HG02870 (cell line): ENCODE measurements around the gene MYO5B.
"Not testable (repeated sequence)": the region's sequence is repeated elsewhere in the genome, so short reads cannot be mapped to it uniquely, and the experiment has no call there.

Experiments used
- ATAC-seq: cut with Tn5 transposase; IDR thresholded peaks from one replicate; pipeline ENCODE4 v1.9.1; 2021; ENCODE audit warnings: mild to moderate bottlenecking, moderate library complexity; ENCODE audit not compliant: unreplicated experiment

Gene MYO5B

DNA sequence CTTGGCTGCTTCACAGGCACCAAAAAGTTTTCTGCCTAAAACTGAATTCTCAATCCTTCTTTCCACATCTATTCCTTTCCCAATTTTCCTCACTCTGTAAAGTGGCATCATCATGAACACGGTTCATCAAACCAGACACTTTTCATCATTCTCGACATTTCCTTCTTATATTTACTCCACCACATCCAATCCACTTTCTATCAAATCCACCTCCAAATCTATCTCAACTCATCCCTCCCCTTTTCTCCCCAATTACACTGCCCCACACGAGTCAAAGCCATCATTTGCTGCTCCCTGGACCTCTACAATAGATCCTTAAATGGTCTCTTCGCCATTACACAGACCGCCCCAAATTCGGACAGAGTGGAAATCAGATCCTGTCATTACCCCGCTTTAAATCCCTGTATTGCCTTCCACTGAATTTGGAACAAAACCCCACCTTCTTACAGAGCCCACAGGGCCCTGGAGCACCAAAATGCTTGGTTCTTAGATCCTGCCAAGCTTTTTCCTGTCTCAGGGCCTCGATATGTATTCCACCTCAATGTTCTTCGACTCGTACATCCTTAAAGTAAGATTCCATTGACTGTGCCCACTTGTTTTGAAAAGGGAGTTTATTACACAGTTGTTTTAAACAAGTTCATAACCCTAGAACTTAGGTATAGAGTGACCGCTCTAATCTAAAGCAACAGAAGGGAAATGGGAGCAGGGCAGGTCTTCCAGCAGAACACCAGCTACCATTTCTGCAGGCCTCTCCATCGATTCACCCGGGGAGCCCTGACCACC, 382.5 kb downstream of the MYO5B start:
- ATAC-seq, result no peak

DNA sequence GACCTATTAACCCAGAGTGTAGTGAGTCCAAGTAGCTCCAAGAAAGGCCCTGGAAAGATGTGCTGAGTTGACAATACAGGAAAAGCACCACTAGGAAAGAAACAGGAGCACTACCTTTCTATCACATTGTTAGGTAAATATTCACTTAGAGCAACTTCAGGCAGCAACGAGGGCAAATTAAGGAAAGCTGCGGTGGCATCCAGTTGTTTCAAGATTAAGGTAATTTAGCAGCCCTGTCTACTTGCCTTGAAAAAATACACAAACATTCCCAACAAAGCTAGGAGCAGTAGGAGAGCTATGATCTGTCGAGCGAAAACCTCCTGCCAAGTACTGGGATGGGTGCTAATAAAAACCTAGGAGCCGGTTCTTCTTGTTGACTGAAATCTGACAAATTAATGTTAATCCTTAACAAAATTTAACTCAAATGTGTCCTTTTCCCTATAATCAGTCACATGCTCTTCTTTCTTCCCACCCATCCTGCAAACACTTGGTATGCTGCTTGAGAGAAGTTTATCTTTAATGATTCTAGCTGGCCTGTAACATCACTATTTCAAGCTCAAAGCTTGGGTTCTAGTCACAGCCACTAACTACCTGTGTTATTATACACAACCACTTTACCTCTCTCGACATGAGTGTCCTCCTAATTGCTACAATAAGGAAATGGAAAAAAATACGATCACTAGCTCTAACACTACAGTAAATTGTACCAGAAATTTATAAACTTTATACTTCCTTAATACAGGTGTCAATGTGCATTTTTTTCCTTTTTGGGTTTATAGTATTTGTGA, 383.6 kb downstream of the MYO5B start:
- no peak for ATAC-seq

DNA sequence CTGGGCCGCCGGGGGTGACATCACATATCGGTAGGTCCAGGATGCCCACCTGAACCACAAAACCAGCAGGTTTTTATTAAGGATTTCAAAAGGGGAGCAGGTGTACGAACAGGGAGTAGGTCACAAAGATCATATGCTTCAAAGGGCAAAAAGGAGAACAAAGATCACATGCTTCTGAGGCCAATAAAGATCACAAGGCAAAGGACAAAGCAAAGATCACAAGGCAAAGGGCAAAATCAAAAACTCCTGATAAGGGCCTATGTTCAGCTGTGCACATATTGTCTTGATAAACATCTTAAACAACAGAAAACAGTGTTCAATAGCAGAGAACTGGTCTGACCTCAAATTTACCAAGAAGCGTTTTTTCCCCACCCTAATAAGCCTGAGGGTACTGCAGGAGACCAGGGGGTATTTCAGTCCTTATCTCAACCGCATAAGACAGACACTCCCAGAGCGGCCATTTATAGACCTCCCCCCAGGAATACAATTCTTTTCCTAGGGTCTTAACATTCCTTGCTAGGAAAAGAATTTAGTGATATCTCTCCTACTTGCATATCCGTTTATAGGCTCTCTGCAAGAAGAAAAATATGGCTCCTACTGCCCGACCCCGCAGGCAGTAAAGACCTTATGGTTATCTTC, 386.3 kb downstream of the MYO5B start:
- not testable (repeated sequence) for ATAC-seq

DNA sequence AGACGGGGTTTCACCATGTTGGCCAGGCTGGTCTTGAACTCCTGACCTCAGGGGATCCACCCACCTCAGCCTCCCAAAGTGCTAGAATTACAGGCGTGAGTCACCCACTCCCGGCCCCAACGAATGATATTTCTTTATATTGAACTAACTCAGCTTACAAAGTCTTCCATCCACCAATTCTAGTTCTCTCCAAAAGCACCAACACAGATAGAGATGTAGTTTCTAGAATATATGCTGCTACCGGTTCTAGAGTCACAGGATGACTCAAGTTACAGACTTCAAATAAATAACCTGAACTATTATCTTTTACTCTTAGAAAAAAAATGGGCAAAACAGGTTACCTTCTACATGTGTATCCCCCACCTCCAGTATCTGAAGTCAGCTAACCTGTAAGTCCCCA, 390.9 kb downstream of the MYO5B start:
- ATAC-seq, result no peak

DNA sequence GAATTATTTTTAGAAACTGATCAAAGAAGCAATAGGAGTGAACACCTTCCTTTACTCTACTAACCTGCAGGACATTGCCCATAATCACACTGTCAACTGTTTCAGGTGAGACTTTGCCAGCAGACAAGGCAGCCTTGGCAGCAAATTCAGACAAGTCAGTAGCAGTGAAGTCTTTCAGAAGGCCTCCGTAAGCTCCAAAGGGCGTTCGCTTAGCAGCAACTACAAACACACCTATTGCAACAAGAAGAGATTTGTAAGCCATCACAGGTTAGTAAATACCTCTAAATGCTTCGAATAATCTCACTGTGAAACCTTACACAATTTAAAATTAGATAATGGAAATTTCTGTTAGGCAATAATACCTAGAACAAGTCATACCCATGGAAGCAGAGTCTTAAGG, 392.3 kb downstream of the MYO5B start:
- no peak for ATAC-seq

DNA sequence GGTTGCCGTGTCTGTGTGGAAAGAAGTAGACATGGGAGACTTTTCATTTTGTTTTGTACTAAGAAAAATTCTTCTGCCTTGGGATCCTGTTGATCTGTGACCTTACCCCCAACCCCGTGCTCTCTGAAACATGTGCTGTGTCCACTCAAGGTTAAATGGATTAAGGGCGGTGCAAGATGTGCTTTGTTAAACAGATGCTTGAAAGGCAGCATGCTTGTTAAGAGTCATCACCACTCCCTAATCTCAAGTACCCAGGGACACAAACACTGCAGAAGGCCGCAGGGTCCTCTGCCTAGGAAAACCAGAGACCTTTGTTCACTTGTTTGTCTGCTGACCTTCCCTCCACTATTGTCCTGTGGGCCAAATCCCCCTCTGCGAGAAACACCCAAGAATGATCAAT, 394.5 kb downstream of the MYO5B start:
- ATAC-seq, result not testable (repeated sequence)

DNA sequence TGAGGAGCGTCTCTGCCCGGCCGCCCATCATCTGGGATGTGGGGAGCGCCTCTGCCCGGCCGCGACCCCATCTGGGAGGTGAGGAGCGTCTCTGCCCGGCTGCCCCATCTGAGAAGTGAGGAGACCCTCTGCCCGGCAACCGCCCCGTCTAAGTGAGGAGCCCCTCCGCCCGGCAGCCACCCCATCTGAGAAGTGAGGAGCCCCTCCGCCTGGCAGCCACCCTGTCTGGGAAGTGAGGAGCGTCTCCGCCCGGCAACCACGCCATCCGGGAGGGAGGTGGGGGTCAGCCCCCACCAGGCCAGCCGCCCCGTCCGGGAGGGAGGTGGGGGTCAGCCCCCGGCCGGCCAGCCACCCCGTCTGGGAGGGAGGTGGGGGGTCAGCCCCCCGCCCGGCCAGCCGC, 395.1 kb downstream of the MYO5B start:
- not testable (repeated sequence) for ATAC-seq

DNA sequence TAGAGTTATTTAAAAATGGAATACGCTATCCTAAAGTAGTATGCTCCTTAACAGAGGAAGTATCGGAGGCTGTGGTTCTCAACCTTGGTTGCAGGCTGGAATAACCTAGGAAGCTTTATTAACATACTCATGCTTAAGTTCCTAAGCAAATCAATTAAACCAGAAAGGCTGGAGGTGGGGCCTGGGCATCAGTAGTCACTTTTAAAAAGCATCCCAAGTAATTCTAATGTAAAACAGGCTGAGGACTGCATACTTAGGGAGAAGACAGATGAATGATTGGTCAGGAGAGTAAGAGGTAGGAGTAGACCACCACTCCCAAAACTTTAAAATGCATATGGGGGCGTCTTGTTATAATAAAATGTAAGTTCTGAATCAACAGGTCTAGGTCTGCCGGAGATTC, 396.9 kb downstream of the MYO5B start:
- ATAC-seq, result no peak

DNA sequence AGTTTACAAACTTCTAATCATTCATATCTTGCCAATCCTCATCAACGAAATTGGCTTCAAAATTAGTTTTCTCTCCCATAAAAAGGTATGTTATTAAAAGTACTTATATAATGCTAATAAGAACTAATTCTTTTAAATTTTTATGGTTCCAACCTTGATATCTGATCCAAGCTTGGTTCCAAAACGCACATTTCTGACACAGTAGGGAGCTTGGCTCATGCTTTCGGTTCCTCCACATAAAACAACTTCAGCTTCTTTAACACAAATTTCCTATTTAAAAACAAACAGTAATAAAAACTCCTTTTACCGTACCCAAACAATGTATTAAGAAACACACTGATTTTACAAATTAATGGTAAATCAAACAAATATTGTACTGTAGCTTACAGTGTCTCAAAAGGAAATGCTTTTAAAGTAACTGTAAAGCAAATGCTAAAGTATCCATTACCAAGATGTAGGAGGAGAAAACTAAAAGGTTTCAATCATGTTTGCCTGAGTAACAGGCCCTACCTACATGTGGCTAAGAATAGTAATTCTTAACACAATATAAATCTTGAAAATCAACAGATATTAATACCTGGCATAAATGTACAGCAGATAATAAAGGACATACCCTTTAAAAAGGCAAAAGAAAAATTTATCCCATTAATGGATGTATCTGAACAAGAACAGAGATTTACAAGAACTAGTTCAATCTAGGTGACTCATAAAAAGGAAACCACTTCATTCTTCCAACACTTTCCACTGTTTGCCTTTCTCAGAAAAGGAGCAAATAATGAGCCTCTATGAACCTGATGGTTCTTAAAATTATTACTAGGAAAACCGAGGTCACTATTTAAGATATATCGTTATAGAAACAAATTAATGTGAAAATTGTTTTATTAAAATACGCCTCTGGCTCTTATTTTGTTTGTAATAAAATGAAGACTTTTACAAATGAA, 399.1 kb downstream of the MYO5B start:
- no peak for ATAC-seq

DNA sequence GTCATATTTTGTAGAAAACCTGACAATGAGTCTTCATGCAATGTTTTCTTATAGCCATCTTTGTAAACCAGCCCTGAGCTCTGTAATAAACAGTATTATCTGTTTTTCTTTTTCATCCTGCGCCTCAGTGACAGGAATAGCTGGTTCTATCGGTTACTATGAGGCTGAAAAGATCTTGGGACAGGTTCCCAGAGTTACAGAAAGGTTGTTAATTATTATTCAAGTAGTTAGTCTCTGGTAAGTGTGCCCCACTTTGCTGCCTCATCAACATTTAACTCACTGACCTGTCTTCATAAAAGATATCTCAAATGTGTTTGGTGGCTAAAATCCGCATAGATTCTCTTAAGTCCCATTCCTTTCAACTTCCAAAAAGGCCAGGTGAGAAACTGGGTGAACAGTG, 400.2 kb downstream of the MYO5B start:
- no peak for ATAC-seq

DNA sequence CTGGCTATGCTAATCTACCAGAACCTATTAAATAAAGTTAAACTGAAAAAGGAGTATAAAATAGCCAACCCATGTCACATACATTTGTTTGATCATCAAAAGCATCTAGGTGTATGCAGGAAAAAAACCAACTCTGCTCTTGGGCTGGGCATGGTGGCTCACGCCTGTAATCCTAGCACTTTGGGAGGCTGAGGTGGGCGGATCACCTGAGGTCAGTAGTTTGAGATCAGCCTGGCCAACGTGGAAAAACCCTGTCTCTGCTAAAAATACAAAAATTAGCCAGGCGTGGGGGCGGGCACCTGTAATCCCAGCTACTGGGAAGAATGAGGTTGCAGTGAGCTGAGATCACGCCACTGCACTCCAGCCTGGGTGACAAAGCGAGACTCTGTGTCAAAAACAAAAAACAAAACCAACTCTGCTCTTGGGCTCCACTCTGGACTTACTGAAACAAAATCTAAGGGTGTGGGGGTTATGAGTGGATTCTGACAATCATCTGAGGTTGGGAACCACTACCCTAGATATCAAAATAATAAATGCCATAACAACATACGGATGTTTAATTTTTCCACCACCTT, 405.3 kb downstream of the MYO5B start:
- not testable (repeated sequence) for ATAC-seq

DNA sequence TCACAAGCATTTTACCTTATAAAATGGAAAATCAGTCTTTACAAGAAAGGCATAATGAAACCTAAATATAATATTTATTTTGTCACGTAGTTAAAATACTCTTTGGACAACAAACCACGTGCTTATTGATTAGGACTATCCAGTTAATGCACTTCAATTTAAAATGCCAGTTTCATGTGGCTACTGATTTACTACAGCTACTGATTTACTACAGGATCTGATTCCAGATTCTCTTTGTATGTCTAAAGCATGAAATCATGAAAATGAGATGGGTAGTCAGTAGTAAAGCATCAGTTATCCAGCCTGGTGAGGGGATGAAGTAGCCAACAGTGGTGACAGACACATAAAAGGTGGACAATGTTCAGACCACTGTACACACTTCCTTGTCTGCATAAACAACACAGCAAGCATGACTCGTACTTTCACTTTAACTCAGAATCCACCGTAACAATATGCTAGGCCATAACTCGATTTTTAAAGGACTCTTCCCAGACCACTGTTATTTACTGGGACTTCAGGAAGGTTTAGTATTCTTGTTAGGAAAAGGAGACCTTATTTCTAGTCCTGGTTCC, 406.5 kb downstream of the MYO5B start:
- ATAC-seq, result no peak

DNA sequence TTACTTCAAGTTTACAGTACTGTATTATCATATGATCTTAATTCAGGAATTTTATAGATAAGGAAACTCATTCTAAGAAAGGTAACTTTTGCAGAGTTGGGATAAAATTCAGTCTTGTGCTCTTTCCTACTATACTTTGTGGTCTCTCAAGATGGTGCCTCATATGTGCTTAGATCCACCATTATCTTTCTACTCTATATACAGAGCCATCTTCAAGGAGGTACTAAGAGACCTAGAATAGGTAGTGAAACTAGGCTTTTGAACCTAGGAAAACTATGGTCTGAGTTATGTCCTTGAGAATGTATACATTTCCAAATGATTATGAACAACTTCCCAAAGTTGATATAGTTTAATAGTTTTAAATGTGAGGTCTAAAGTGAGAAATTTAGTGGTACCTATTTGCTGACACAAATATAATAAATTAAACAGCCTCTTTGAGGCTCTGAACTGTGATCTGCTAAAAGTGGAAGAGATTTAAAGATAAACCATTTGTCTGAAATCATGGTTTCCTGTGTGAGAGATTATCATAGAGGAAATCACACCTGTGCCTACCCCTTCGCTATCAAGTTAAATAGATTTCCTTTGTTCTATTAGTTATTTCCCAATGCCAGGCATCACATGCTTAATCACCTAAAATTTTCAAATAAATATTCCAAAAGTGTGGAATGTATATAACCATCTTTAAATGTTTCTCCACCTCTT, 408.8 kb downstream of the MYO5B start:
- no peak for ATAC-seq

DNA sequence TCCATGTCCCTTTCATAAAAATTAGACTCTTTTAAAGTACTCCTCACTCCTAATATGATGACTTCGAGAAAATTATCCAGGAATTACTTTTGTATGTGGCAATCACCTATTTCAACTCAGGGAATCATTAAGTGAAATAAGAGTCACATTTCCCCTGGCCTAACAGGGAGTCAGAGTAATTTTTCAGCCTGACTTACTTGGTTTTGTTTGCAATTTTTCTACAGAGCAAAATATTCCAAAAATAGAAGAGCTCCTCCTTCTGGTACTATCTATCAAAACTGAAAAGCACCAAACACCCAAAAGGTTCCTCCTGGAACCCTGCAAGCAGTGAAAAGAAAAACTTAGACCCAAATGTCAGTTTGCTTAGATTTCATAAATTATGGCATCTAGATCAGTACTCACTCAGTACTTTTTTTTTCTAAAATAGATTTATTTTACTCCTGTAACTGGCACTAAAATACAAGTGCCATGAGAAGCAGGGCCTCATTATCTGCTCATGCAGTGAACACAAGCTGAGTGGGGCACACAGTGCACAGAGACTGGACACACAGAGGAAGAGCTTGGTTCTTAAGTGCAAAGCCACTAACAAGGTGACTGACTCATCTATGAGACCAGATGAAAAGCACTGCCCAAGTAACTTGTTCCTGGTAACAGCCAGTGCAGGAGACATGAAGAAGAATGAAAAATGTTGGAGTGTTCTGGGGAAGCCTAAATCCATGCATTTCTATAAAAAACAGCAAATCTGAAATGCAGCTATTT, 410.3 kb downstream of the MYO5B start:
- ATAC-seq, result no peak

DNA sequence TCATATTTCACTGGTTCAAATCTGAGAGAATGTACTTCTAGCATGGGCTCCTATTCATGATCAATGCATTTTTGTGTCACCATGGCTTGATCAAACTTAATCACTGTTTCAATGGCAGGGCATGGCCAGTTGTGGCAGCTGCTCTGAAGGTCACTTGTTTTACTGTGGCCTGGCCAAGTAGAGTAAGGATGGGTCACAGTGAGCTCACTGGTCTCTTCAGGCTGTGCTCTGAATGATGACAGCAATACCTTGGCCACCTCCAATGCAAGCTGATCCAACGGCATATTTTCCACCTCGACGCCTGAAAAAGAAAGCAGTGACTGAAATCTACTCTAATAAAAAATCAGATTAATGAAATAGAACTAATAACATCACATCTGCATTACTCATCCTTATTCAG, 411.3 kb downstream of the MYO5B start:
- ATAC-seq, result not testable (repeated sequence)

DNA sequence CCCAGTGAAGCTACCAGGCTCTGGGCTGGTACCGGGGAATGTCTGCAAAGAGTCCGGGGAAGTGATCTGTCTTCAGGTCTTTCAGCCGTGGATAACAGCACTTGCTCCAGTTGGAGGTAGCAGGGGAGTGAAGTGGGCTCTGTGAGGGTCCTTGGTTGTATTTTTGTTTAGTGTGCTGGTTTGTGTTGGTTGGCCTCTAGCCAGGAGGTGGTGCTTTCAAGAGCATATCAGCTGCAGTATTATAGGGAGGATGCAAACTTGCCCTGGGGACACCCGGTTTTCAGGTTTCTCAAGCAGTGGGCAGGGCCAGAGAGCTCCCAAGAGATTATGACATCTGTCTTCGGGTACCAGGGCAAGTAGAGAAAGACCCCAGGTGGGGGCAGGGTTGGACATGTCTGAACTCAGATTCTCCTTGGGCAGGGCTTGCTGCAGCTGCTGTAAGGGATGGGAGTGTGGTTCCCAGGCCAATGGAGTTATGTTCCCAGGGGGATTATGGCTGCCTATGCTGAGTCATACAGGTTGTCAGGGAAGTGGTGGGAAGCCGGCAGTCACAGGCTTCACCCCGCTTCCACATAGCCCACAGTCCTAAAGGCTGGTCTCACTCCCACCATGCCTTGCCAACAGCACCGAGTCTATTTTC, 416.0 kb downstream of the MYO5B start:
- no peak for ATAC-seq
